NB4 (cell line): ENCODE data around the gene FRAS1.

ENCODE experiments used
- CTCF ChIP-seq: IDR thresholded peaks from one replicate; pipeline ENCODE4 v1.5.1; 2012; ENCODE audit warnings: low read depth, low read length
- MAX ChIP-seq: IDR thresholded peaks from 2 replicates; pipeline ENCODE4 v1.6.1; 2011; ENCODE audit warnings: low read depth, low read length
- MYC ChIP-seq: IDR thresholded peaks from 2 replicates; pipeline ENCODE4 v1.6.1; 2011; ENCODE audit warnings: low read depth, low read length
- POLR2A ChIP-seq: IDR thresholded peaks from 2 replicates; pipeline ENCODE4 v1.6.1; 2011; ENCODE audit warnings: mild to moderate bottlenecking; ENCODE audit not compliant: insufficient read length; ENCODE audit errors: extremely low read depth

- TF ChIP-seq CTCF: no peak
- no peak for TF ChIP-seq POLR2A
- TF ChIP-seq MAX: no peak
- no peak for TF ChIP-seq MYC
Observed at GRCh38 chr4:78532046-78532445, 474.9 kb downstream of the FRAS1 start.
